ENCODE data around the gene INAFM2.

Gene INAFM2

GRCh38 chr15:40369474-40369869 lies 46.0 kb downstream of the INAFM2 start:
- no peak overlapping the region for H2AFZ ChIP-seq (ENCODE audit: low read length)
- H4K20me1 ChIP-seq (ENCODE audit: insufficient read depth, low read length), result no peaks in the 10 kb centered on the region
- H3K4me2 ChIP-seq (ENCODE audit: low read depth, low read length), result no peak overlapping the region
- H3K4me3 ChIP-seq (ENCODE audit: low read length), result no peak overlapping the region
- H3K9ac ChIP-seq (ENCODE audit: low read length), result no peak overlapping the region
- no peaks in the 10 kb centered on the region; the same call in 1 of the 2 replicates for H3F3A ChIP-seq (ENCODE audit: insufficient read depth, low read length)
- no peak for DNase-seq
- H3K36me3 ChIP-seq (replicated peaks; ENCODE audit: insufficient read depth, low read length), result no peaks in the 10 kb centered on the region
- H3K27me3 ChIP-seq (replicated peaks; ENCODE audit: insufficient read depth, low read length), result peaks cover 14% of the 10 kb centered on the region; the same call in 1 of the 2 replicates
- H3K4me1 ChIP-seq (ENCODE audit: low read length), result peaks cover 12% of the 10 kb centered on the region
- no peaks in the 10 kb centered on the region for H3K79me2 ChIP-seq (ENCODE audit: low read length)
- H3K27ac ChIP-seq (ENCODE audit: low read length), result no peak overlapping the region
- no peaks in the 10 kb centered on the region for H3K9me2 ChIP-seq (replicated peaks; ENCODE audit: insufficient read depth, low read length)
- no peaks in the 10 kb centered on the region for H3K9me3 ChIP-seq (replicated peaks; ENCODE audit: insufficient read depth, low read length)
- TF ChIP-seq, protein P1, sequence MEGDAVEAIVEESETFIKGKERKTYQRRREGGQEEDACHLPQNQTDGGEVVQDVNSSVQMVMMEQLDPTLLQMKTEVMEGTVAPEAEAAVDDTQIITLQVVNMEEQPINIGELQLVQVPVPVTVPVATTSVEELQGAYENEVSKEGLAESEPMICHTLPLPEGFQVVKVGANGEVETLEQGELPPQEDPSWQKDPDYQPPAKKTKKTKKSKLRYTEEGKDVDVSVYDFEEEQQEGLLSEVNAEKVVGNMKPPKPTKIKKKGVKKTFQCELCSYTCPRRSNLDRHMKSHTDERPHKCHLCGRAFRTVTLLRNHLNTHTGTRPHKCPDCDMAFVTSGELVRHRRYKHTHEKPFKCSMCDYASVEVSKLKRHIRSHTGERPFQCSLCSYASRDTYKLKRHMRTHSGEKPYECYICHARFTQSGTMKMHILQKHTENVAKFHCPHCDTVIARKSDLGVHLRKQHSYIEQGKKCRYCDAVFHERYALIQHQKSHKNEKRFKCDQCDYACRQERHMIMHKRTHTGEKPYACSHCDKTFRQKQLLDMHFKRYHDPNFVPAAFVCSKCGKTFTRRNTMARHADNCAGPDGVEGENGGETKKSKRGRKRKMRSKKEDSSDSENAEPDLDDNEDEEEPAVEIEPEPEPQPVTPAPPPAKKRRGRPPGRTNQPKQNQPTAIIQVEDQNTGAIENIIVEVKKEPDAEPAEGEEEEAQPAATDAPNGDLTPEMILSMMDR (IDR thresholded peaks at IDR 0.05; ENCODE audit: low read length), result no peak

- H3K9me2 ChIP-seq (replicated peaks; ENCODE audit: insufficient read depth, low read length), result no peaks in the 10 kb centered on the region
- H3K4me1 ChIP-seq (ENCODE audit: low read length), result peaks cover 12% of the 10 kb centered on the region
- no peaks in the 10 kb centered on the region for H4K20me1 ChIP-seq (ENCODE audit: insufficient read depth, low read length)
- TF ChIP-seq, protein P1 (IDR thresholded peaks at IDR 0.05; ENCODE audit: low read length), result no peak
- no peak for TF ChIP-seq EZH2 (optimal IDR thresholded peaks at IDR 0.05; ENCODE audit: low read depth, low read length)
- TF ChIP-seq EZH2phosphoT487 (IDR thresholded peaks at IDR 0.05; ENCODE audit: low read length), result no peak
- no peaks in the 10 kb centered on the region; the same call in 1 of the 2 replicates for H3F3A ChIP-seq (ENCODE audit: insufficient read depth, low read length)
- H3K9ac ChIP-seq (ENCODE audit: low read length), result no peak overlapping the region
- H3K4me3 ChIP-seq (ENCODE audit: low read length), result no peak overlapping the region
- DNase-seq, result no peak
- H3K9me3 ChIP-seq (replicated peaks; ENCODE audit: insufficient read depth, low read length), result no peaks in the 10 kb centered on the region
- H3K79me2 ChIP-seq (ENCODE audit: low read length), result no peaks in the 10 kb centered on the region
- no peak overlapping the region for H3K27ac ChIP-seq (ENCODE audit: low read length)
- H3K4me2 ChIP-seq (ENCODE audit: low read depth, low read length), result no peak overlapping the region
- H3K36me3 ChIP-seq (replicated peaks; ENCODE audit: insufficient read depth, low read length), result no peaks in the 10 kb centered on the region
- no peak overlapping the region for H2AFZ ChIP-seq (ENCODE audit: low read length)
- H3K27me3 ChIP-seq (replicated peaks; ENCODE audit: insufficient read depth, low read length), result peaks cover 14% of the 10 kb centered on the region; the same call in 1 of the 2 replicates
Measured at GRCh38 chr15:40369971-40370370, 46.5 kb downstream of the INAFM2 start.

- Histone ChIP-seq H2AFZ (ENCODE audit: low read length) (no peak overlapping the region), H3K27me3 (replicated peaks; ENCODE audit: insufficient read depth, low read length) (peaks cover 14% of the 10 kb centered on the region; the same call in 1 of the 2 replicates), H3K4me3 (ENCODE audit: low read length) (no peak overlapping the region), H3F3A (ENCODE audit: insufficient read depth, low read length) (no peaks in the 10 kb centered on the region), H3K27ac (ENCODE audit: low read length) (no peak overlapping the region), H3K9me3 (replicated peaks; ENCODE audit: insufficient read depth, low read length) (no peaks in the 10 kb centered on the region), H3K9ac (ENCODE audit: low read length) (no peak overlapping the region), H3K79me2 (ENCODE audit: low read length) (no peaks in the 10 kb centered on the region), H3K4me2 (ENCODE audit: low read depth, low read length) (no peak overlapping the region), H3K9me2 (replicated peaks; ENCODE audit: insufficient read depth, low read length) (no peaks in the 10 kb centered on the region), H4K20me1 (ENCODE audit: insufficient read depth, low read length) (no peaks in the 10 kb centered on the region), H3K36me3 (replicated peaks; ENCODE audit: insufficient read depth, low read length) (no peaks in the 10 kb centered on the region), H3K4me1 (ENCODE audit: low read length) (peaks cover 5% of the 10 kb centered on the region; the same call in 1 of the 2 replicates)
- no peak for TF ChIP-seq EZH2 (optimal IDR thresholded peaks at IDR 0.05; ENCODE audit: low read depth, low read length)
- no peak for TF ChIP-seq EZH2phosphoT487 (IDR thresholded peaks at IDR 0.05; ENCODE audit: low read length)
- TF ChIP-seq, protein P1 (IDR thresholded peaks at IDR 0.05; ENCODE audit: low read length), result no peak
- DNase-seq, result no peak
Measured at GRCh38 chr15:40372981-40373380, 49.5 kb downstream of the INAFM2 start.
